GM11168 (cell line): ENCODE results near the gene COL9A3.

ENCODE experiments used
- in situ Hi-C: fragments of 300-500 bp; cut with MboI; formaldehyde crosslinking; loops from one replicate; pipeline ENCODE4 v1.12.0; 2022; ENCODE audit warnings: low sequenced_read_pairs; ENCODE audit not compliant: unreplicated experiment

COL9A3 gene

GRCh38 chr20:62820962-62821725 is 4.3 kb downstream of the COL9A3 start:
- in situ Hi-C loops = no loop called here

- in situ Hi-C loops = no loop called here
Measured at GRCh38 chr20:62821726-62822210, 4.9 kb downstream of the COL9A3 start.

GRCh38 chr20:62822239-62822787 is 5.5 kb downstream of the COL9A3 start:
- in situ Hi-C loops = no loop called here

- in situ Hi-C loops = no loop called here
Measured at GRCh38 chr20:62822788-62823651, 6.2 kb downstream of the COL9A3 start.

- in situ Hi-C loops = no loop called here
Measured at GRCh38 chr20:62823688-62824475, 7.0 kb downstream of the COL9A3 start.

- in situ Hi-C loops = no loop called here
Measured at GRCh38 chr20:62824476-62825332, 7.9 kb downstream of the COL9A3 start.

- in situ Hi-C loops = no loop called here
Measured at GRCh38 chr20:62825333-62825985, 8.6 kb downstream of the COL9A3 start.

- in situ Hi-C loops = no loop called here
Measured at GRCh38 chr20:62825986-62826645, 9.3 kb downstream of the COL9A3 start.

GRCh38 chr20:62826646-62827310 is 9.9 kb downstream of the COL9A3 start:
- in situ Hi-C loops = no loop called here

GRCh38 chr20:62827311-62828038 is 10.6 kb downstream of the COL9A3 start:
- in situ Hi-C loops = no loop called here

- in situ Hi-C loops = no loop called here
Measured at GRCh38 chr20:62828051-62828450, 11.2 kb downstream of the COL9A3 start.

GRCh38 chr20:62828511-62829230 is 11.8 kb downstream of the COL9A3 start:
- in situ Hi-C loops = no loop called here

GRCh38 chr20:62829231-62830230 is 12.7 kb downstream of the COL9A3 start:
- in situ Hi-C loops = no loop called here

- in situ Hi-C loops = no loop called here
Measured at GRCh38 chr20:62830251-62830650, 13.4 kb downstream of the COL9A3 start.

GRCh38 chr20:62830821-62831220 is 14.0 kb downstream of the COL9A3 start:
- in situ Hi-C loops = no loop called here
